Muscle of arm (tissue), 12 donors: ENCODE results near the gene PTPN4. TPM values are rescaled to one million over a fixed set of nuclear protein-coding genes. Genes with fewer than 3 reads are reported as not detected.

Experiments
- DNase-seq: peaks from one replicate; pipeline ENCODE4 v3.0.0-alpha.2; 2013
- polyA plus RNA-seq, 12 donors: library from polyadenylated mRNA; unstranded; fragments of 120-200 nt; gene quantifications; one replicate each; pipeline ENCODE4 v1.2.1, GENCODE V29; 2013; ENCODE audit not compliant: insufficient read length in 12 of 12

The PTPN4 gene
- polyA plus RNA-seq, 12 donors: 7.3 to 24.4 (median 19.6) TPM; not detected in 1

GRCh38 chr2:119808516-119809147 is 48.9 kb downstream of the PTPN4 start:
- DNase-seq: no peak

GRCh38 chr2:119809339-119810048 is 49.8 kb downstream of the PTPN4 start:
- DNase-seq: peak; percentile 68

GRCh38 chr2:119810049-119810630 is 50.4 kb downstream of the PTPN4 start:
- no peak for DNase-seq

- no peak for DNase-seq
These were observed 54.5 kb downstream of the PTPN4 start for GRCh38 chr2:119814216-119814615.

- DNase-seq: no peak
These were observed 59.1 kb downstream of the PTPN4 start for GRCh38 chr2:119818792-119819191.

- no peak for DNase-seq
These were observed 60.1 kb downstream of the PTPN4 start for GRCh38 chr2:119819846-119820245.

GRCh38 chr2:119820275-119820674 is 60.6 kb downstream of the PTPN4 start:
- DNase-seq: no peak

- DNase-seq: no peak
These were observed 61.5 kb downstream of the PTPN4 start for GRCh38 chr2:119821266-119821665.

- peak; percentile 26 for DNase-seq
These were observed 64.1 kb downstream of the PTPN4 start for GRCh38 chr2:119823734-119824334.

GRCh38 chr2:119826370-119826961 is 66.7 kb downstream of the PTPN4 start:
- peak; percentile 8 for DNase-seq

GRCh38 chr2:119827866-119828507 is 68.3 kb downstream of the PTPN4 start:
- no peak for DNase-seq

GRCh38 chr2:119836455-119837142 is 76.9 kb downstream of the PTPN4 start:
- DNase-seq: no peak

GRCh38 chr2:119837350-119837749 is 77.6 kb downstream of the PTPN4 start:
- no peak for DNase-seq

- no peak for DNase-seq
These were observed 78.0 kb downstream of the PTPN4 start for GRCh38 chr2:119837759-119838158.

GRCh38 chr2:119838179-119838578 is 78.5 kb downstream of the PTPN4 start:
- no peak for DNase-seq

- no peak for DNase-seq
These were observed 81.8 kb downstream of the PTPN4 start for GRCh38 chr2:119841550-119841949.

GRCh38 chr2:119846021-119846420 is 86.3 kb downstream of the PTPN4 start:
- DNase-seq: no peak

GRCh38 chr2:119849838-119850565 is 90.3 kb downstream of the PTPN4 start:
- DNase-seq: no peak

- no peak for DNase-seq
These were observed 92.5 kb downstream of the PTPN4 start for GRCh38 chr2:119852214-119852613.

GRCh38 chr2:119853777-119854399 is 94.2 kb downstream of the PTPN4 start:
- DNase-seq: no peak
